ENCODE measurements around the gene UNC13C.

- TF ChIP-seq YY1 (IDR thresholded peaks at IDR 0.05; ENCODE audit: low read depth) (no peak), TEAD4 (IDR thresholded peaks at IDR 0.05) (no peak), USF1 (IDR thresholded peaks at IDR 0.05) (no peak), ZBTB7A (IDR thresholded peaks at IDR 0.05; ENCODE audit: low read depth) (no peak), EP300 (IDR thresholded peaks at IDR 0.05; ENCODE audit: borderline replicate concordance) (no peak), TAF1 (IDR thresholded peaks at IDR 0.05; ENCODE audit: low read depth) (no peak), EGR1 (IDR thresholded peaks at IDR 0.05) (no peak), NFIC (IDR thresholded peaks at IDR 0.05) (no peak), MAX (IDR thresholded peaks at IDR 0.05) (no peak)
These were observed 105.3 kb downstream of the UNC13C start for GRCh38 chr15:54083501-54083900.

All from Ishikawa (cell line).